Panc1 (cell line): ENCODE measurements around the gene FRMD4A.

Experiments used
- POLR2AphosphoS5 ChIP-seq: IDR thresholded peaks from 2 replicates; pipeline ENCODE4 v1.6.1; 2012; ENCODE audit warnings: mild to moderate bottlenecking, low read depth, low read length, moderate library complexity
- SIN3A ChIP-seq: IDR thresholded peaks from 2 replicates; pipeline ENCODE4 v1.6.1; 2012; ENCODE audit warnings: low read depth, mild to moderate bottlenecking, low read length, moderate library complexity, borderline replicate concordance; ENCODE audit not compliant: insufficient read depth
- TCF7L2 ChIP-seq: IDR thresholded peaks from 2 replicates; pipeline ENCODE4 v1.6.1; 2011; ENCODE audit warnings: mild to moderate bottlenecking, low read depth, low read length, inconsistent platforms
- TF ChIP-seq, protein P1 (sequence below): fragments of 450-650 bp; IDR thresholded peaks from 2 replicates; pipeline ENCODE4 v1.5.1; 2017; ENCODE audit warnings: mild to moderate bottlenecking

DNA sequence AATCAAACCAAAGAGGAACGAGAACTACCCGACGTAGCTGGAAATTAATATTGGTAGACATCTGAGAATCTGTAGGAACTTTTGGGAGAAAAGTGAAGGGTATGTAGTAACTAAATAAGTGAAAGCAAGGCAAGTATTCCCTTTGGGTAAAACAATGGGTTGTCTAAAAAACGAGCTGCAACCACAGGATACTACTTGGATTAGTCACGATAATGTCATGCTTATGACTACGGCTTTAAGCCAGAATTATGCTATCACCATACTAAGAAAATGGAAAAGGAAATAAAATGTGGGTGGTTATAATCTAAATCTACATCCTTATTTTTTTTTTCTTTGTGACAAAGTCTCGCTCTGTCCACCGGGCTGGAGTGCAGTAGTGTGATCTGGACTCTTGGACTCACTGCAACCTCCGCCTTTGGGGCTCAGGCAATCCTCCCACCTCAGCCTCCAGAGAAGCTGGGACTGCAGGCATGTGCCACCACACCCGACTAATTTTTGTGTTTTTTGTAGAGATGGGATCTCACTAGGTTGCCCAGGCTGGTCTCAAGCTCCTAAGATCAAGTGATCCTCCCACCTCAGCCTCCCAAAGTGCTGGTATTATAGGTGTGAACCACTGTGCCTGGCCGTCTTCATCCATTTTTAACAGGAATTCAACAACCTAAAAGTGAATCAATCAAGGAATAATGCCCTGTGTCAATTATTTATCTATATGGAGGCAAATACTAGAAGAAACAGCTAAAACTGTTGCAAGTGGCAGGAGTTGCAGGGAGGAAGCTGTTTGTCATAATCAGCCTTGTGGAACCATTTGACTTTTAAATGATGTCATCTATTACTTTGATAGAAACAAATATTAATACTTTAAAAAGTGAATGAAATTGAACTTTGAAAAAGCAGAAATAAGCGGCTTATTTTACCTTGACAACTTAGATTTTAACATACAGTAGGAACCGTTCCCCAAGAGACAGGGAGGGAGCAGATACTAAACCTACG, 554.6 kb downstream of the FRMD4A start:
- TF ChIP-seq, protein P1, sequence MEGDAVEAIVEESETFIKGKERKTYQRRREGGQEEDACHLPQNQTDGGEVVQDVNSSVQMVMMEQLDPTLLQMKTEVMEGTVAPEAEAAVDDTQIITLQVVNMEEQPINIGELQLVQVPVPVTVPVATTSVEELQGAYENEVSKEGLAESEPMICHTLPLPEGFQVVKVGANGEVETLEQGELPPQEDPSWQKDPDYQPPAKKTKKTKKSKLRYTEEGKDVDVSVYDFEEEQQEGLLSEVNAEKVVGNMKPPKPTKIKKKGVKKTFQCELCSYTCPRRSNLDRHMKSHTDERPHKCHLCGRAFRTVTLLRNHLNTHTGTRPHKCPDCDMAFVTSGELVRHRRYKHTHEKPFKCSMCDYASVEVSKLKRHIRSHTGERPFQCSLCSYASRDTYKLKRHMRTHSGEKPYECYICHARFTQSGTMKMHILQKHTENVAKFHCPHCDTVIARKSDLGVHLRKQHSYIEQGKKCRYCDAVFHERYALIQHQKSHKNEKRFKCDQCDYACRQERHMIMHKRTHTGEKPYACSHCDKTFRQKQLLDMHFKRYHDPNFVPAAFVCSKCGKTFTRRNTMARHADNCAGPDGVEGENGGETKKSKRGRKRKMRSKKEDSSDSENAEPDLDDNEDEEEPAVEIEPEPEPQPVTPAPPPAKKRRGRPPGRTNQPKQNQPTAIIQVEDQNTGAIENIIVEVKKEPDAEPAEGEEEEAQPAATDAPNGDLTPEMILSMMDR = no peak
- TF ChIP-seq POLR2AphosphoS5 = no peak
- TF ChIP-seq SIN3A = no peak
- TF ChIP-seq TCF7L2 = no peak
